Measurements from ENCODE around the gene BCAM.

DNA sequence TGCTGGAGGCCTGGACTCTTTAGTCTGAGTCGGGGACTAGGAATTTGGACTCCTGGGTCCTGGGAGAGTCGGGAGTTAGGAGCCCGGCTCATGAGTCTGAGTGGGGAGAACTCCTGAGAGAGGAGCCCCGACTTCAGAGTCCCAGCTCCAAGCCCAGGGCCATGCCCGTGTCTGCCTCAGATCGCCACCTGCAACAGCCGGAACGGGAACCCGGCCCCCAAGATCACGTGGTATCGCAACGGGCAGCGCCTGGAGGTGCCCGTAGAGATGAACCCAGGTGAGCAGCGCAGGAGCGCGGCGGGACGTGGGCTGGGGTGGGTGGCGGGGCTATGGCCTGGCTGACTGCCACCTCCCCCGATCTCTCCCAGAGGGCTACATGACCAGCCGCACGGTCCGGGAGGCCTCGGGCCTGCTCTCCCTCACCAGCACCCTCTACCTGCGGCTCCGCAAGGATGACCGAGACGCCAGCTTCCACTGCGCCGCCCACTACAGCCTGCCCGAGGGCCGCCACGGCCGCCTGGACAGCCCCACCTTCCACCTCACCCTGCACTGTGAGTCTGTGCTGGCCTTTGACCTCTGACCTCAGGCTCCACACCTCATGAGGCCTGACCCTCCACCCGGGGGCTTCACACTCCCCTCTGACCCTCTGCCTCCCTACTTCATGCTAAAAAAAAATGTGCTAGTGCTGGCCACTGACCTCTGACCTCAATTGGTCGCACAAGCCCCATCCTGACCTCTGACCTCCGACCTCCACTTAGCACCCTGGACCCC is 4.4 kb downstream of the BCAM start:
- TF ChIP-seq RFX5 (IDR thresholded peaks at IDR 0.05) (no peak), POLR2A (IDR thresholded peaks at IDR 0.05; ENCODE audit: low read length) (no peak)
- TF ChIP-seq, protein P1, sequence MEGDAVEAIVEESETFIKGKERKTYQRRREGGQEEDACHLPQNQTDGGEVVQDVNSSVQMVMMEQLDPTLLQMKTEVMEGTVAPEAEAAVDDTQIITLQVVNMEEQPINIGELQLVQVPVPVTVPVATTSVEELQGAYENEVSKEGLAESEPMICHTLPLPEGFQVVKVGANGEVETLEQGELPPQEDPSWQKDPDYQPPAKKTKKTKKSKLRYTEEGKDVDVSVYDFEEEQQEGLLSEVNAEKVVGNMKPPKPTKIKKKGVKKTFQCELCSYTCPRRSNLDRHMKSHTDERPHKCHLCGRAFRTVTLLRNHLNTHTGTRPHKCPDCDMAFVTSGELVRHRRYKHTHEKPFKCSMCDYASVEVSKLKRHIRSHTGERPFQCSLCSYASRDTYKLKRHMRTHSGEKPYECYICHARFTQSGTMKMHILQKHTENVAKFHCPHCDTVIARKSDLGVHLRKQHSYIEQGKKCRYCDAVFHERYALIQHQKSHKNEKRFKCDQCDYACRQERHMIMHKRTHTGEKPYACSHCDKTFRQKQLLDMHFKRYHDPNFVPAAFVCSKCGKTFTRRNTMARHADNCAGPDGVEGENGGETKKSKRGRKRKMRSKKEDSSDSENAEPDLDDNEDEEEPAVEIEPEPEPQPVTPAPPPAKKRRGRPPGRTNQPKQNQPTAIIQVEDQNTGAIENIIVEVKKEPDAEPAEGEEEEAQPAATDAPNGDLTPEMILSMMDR (IDR thresholded peaks at IDR 0.05) = no peak
